HEK293 (cell line): ENCODE data around the gene RNASE8.

Experiments used
- CTCF ChIP-seq: fragments of 450-650 bp; formaldehyde crosslinking; IDR thresholded peaks from 2 replicates; pipeline ENCODE4 v1.5.1; 2016; ENCODE audit warnings: missing biosample characterization, missing genetic modification characterization
- HOXA7 ChIP-seq: sonication (generic); formaldehyde crosslinking; IDR thresholded peaks from 2 replicates; pipeline ENCODE4 v1.8.1; 2022; ENCODE audit warnings: missing genetic modification reagents, borderline replicate concordance
- SP2 ChIP-seq: fragments of 450-650 bp; formaldehyde crosslinking; IDR thresholded peaks from 2 replicates; pipeline ENCODE4 v1.5.1; 2016; ENCODE audit warnings: missing biosample characterization, missing genetic modification characterization
- ZBTB10 ChIP-seq: fragments of 450-650 bp; formaldehyde crosslinking; IDR thresholded peaks from 2 replicates; pipeline ENCODE4 v1.5.1; 2016; ENCODE audit warnings: missing biosample characterization, missing genetic modification characterization
- ZNF133 ChIP-seq: fragments of 450-650 bp; formaldehyde crosslinking; IDR thresholded peaks from 2 replicates; pipeline ENCODE4 v1.5.1; 2016; ENCODE audit warnings: missing biosample characterization, missing genetic modification characterization
- ZNF138 ChIP-seq: fragments of 450-650 bp; formaldehyde crosslinking; IDR thresholded peaks from 2 replicates; pipeline ENCODE4 v1.5.1; 2016; ENCODE audit warnings: missing biosample characterization, missing genetic modification characterization, borderline replicate concordance
- ZNF302 ChIP-seq: fragments of 450-650 bp; formaldehyde crosslinking; IDR thresholded peaks from 2 replicates; pipeline ENCODE4 v1.5.1; 2016; ENCODE audit warnings: missing biosample characterization, missing genetic modification characterization, low read depth
- ZNF362 ChIP-seq: fragments of 450-650 bp; formaldehyde crosslinking; IDR thresholded peaks from 2 replicates; pipeline ENCODE4 v1.5.1; 2016; ENCODE audit warnings: missing biosample characterization, missing genetic modification characterization
- ZNF610 ChIP-seq: fragments of 450-650 bp; formaldehyde crosslinking; IDR thresholded peaks from 2 replicates; pipeline ENCODE4 v1.5.1; 2016; ENCODE audit warnings: missing biosample characterization, missing genetic modification characterization, borderline replicate concordance
- ZNF837 ChIP-seq: fragments of 450-650 bp; formaldehyde crosslinking; IDR thresholded peaks from 2 replicates; pipeline ENCODE4 v1.5.1; 2016; ENCODE audit warnings: missing biosample characterization, missing genetic modification characterization
- ZSCAN18 ChIP-seq: fragments of 450-650 bp; formaldehyde crosslinking; IDR thresholded peaks from 2 replicates; pipeline ENCODE4 v1.5.1; 2016; ENCODE audit warnings: missing biosample characterization, missing genetic modification characterization

- no peak for TF ChIP-seq ZSCAN18 (tag by site-specific recombination)
- no peak for TF ChIP-seq HOXA7 (CRISPR knock-in tag)
- TF ChIP-seq SP2 (tag by site-specific recombination) = no peak
- no peak for TF ChIP-seq ZNF138 (tag by site-specific recombination)
- no peak for TF ChIP-seq ZNF610
- no peak for TF ChIP-seq ZNF362 (tag by site-specific recombination)
- no peak for TF ChIP-seq CTCF (tag by site-specific recombination)
- no peak for TF ChIP-seq ZNF133
- no peak for TF ChIP-seq ZNF302
- TF ChIP-seq ZNF837 = no peak
- TF ChIP-seq ZBTB10 (tag by site-specific recombination) = no peak
These were observed 31.6 kb downstream of the RNASE8 start for GRCh38 chr14:21089271-21089670.
